Fibroblast of gingiva (primary cell): ENCODE measurements around the gene PIGS.

ENCODE experiments used
- DNase-seq: peaks from one replicate; pipeline ENCODE4 v3.0.0-alpha.2; 2011; ENCODE audit warnings: low read depth

Gene PIGS

GRCh38 chr17:28550858-28551257, 20.5 kb downstream of the PIGS start:
- no peak for DNase-seq

- DNase-seq: no peak
These were observed 21.8 kb downstream of the PIGS start for GRCh38 chr17:28549236-28550132.

DNA sequence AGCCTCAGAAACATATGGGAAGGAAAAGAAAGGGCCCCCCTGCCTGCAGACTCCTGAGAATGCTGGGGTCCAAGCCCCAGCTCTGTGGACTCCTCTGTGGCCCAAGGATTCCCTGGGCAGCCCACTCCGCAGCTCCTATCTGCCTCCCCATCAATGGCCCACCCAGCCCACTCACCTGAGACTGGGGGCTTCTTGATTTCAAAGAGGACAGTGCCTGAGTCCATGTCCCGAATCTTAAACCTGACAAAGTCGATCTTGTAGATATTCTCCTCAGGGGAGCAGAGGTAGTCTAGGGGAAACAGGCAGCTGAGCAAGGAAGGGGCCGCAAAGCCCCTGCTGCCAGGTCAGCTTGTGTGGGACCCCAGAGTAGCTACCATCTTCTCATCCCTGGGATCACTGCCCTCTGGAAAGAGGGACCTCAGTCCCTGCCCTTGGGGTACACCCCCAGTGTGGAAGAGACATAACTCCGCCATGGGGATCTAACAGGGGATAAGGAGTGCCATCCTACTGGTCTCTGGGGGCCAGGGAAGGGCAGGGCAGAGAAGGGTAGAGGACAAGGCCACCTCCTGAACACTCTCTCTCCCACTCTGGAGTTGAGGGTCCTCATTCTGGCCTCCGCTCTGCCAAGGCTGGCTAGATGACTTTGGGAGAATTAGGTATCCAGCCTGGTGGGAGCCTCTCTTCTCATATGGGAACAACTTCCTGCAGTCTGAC, 22.8 kb downstream of the PIGS start:
- DNase-seq: no peak

DNA sequence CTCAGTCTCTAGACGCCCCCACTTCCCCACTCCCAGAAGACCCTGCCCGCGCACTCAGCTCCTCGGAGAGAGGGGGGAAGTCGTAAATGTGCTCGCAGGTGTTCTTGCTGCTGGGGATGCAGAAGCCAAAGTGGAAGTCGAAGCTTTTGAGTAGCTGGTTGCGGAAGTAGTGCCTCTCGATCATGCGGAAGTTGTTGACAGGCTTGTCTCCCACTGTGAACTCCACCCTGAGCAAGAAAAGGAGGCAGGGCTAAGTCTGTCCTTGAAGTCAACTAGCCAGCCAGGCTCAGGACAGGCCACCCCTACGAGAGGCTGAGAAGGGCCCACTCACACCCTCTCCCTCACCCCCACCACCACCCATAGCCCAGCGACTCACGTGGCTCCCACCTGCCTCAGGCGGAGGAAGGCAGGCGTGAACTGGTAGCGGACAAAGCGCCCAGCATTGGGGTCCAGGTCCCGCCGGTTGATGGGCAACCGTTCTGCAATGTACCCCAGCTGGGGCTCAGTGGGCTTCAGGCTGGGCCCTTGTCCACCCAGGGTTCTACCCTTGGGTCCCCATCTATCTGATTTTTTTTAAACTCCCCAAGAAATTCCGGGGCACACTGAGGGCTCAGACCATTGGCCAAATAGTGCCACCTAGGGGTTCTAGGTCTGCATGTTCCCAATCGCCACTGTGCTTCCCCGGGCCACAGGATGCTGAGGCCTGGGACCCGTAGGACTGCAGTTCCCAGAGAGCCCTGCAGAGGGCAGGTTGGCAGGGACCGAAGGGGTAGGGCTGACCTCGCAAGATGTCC, 23.5 kb downstream of the PIGS start:
- peak; percentile 58 for DNase-seq

DNA sequence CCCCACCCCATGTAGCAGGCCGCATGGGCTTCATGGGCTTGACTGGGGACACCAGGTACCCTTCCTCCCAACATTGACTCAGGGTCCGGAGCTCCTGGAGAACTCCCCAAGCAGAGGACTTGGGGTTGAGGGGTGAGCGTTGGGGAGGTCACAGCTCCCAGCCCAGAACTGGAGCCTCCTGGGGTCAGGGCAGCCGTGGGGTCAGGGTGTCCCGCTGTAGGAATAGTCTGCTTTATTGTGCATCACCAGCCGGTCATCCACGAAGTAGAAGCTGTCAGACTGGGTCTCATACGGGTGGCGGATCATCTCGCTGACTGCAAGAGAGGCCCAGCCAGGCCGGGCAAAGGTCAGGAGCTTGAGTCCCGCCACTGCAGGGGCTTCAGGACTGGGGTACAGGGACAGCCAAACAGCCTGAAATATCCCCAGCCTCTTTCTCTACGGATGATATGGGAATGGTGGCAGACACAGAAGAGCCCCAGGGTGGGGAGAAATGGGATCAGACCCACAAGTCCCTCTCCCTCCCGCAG, 24.2 kb downstream of the PIGS start:
- DNase-seq: no peak

DNA sequence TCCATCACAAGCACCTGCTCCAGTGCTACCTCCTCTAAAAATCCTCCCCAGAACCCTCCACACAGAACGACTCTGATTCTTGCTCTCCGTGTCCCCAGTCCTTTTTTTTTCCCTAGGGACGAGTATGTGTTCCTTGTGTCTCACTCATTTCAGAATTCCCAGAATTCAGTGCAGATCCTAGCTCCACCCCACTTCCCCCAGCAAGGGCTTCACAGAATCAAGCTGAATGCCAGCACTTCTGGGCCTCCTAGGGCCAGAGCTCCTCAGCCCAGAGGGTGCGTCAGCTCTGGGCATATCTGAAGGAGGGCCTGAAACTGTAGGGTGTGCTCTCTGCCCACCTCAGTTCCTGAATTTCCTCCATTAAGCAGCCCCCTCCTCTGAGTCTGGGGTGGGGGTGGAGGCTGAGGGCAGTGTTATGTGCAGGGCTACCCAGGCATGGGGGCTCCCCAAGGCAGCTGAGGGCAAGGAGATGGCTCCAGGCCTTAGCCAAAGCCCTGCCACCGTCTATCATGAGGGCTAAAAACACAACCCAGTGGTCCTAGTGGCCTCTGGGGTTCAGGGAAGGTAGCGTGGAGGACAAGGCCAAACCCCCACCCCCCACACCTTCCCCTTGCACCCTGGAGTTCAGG, 25.4 kb downstream of the PIGS start:
- DNase-seq: no peak

DNA sequence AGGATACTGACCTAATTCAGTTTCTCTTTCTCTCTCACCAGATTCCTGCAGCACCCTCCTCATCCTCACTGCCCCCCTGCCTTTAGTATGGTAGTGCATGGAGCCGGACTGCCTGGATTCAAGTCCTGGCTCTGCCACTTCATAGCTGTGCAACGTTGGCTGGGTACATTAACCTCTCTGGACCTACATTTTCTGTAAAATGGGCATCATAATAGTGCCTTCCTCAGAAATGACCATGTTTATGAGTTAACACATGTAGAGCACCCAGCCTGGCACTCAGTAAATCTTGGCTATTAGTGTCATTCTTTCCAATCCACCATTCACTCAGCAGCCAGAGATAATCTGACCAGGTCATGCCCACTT, 26.2 kb downstream of the PIGS start:
- no peak for DNase-seq

DNA sequence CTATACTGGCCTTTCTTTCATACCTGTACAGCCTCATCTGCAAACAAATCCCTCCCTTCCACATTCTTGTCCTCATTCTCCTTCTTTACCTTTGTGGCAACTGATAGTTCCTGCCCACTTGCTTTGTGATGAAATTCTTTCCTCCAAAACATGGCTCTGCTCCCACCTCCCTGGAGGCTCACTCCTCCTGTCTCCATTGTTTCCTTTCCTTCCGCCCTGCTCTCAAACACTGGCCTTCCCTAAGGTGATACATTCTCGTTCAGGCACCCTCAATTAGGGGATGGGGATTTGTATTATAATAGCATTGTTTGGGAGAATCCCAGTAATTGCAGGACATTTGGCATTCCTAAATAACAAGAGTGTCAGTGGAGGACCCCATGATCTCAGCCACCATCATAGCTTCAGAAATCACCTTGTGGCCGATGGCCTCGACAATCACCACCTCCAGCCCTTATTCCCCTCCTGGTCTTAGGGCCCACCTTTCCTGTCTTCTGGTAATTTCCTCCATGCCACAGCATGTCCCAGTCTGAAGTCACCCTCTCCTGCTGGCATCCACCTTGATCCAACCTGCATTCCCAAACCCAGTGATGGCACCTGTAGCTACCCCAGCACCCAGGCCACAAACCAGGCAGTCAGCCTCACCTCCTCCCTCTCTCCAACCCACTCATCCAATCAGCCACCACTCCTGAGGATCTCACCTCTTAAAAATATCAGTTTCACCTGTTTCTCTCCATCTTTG, 26.8 kb downstream of the PIGS start:
- no peak for DNase-seq

DNA sequence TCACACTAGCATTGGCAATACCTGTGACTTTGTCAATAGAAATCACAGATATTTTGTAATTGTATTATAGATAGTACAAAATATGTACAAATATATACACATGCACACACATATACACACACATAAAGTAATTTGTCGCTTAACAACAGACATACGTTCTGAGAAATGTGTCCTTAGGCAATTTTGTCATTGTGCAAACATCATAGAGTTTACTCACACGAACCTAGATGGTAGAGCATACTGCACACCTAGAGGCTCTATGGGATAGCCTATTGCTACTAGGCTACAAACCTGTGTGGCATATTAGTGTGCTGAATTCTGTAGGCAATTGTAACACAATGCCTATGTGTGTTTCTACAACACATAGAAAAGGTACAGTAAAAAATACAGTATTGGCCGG, 29.9 kb downstream of the PIGS start:
- no peak for DNase-seq

DNA sequence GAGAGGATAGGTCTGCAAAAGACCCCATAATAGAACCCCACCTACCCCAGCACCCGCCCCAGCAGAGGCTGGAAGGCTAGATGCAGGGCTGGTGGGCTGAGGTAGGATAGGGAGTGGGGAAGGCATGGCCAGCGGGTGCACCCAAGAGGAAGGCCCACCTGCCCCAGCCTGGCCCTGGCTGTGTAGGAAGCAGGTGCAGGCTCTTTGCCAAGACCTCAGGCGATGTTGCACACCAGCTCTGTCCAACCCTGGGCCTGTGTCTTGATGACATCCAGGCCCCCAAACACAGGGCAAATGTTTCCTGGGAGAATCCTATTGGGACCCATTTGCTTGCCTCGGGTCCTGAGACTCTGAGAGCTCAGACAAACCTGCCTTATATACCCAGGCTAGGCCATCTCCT, 31.1 kb downstream of the PIGS start:
- no peak for DNase-seq

DNA sequence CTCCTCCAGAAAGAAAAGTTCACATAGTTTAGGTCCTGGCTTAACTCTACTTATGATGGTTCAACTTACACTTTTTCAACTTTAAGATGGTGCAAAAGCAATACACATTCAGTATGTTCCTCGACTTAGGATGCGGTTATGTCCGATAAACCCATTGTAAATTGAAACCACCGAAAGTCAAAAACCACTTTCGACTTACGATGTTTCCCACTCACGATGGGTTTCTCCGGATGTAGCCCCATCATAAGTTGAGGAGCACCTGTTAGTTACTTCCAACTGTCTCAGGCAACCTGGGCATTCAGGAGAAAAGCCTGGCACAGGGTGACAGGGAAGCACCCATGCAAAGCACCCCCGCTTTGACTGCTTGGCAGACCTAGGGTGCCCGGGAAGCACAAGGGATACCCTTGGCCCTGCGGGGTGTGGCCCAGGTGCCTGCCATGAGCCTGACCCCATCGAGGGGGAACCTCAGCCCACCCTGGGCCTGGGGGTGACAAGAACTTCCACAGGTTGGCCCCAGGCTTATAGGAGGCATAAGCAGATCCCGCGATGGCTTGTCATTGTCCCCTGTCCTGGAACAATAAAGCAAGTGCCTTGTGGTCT, 32.9 kb downstream of the PIGS start:
- DNase-seq: no peak

GRCh38 chr17:28537219-28537610, 34.1 kb downstream of the PIGS start:
- DNase-seq: no peak

GRCh38 chr17:28536532-28537218, 34.6 kb downstream of the PIGS start:
- no peak for DNase-seq

DNA sequence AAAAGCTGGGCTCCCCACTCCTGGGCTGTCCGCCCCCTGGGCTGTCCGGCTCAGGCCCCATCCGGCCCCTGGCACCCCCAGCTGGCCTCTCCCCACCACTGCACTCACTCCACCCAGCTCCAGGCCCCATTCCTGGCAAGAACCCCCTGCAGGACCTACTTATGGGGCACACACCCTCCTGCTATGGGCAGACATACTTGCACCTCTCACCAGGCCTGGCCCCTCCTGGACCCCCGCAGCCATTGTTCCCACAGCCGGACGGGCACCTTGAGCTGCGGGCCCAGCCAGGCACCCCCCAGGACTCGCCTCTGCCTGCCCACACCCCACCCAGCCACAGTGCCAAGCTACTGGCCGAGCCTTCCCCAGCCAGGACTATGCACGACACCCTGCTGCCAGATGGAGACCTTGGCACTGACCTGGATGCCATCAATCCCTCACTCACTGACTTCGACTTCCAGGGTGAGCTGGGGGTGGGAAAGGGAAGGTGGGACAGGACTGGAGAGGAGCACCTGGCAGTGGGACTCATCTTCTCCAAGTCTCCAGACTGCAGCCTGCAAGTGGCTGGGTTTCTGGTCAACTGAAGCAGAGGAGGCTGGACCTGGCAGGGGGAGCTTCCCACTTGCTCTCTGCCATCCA, 36.5 kb downstream of the PIGS start:
- DNase-seq: no peak

- no peak for DNase-seq
These were observed 38.1 kb downstream of the PIGS start for GRCh38 chr17:28533091-28533807.

- DNase-seq: no peak
These were observed 39.0 kb downstream of the PIGS start for GRCh38 chr17:28532050-28532960.

GRCh38 chr17:28530926-28531325, 40.4 kb downstream of the PIGS start:
- no peak for DNase-seq

GRCh38 chr17:28530250-28530649, 41.1 kb downstream of the PIGS start:
- no peak for DNase-seq
